ENCODE results near the gene DROSHA.
"Not testable (repeated sequence)": the region's sequence is repeated elsewhere in the genome, so short reads cannot be mapped to it uniquely, and the experiment has no call there.

The DROSHA gene

GRCh38 chr5:31378136-31378535 is 153.8 kb downstream of the DROSHA start:
- no peak for DNase-seq

- no peak for DNase-seq
Observed at GRCh38 chr5:31377274-31377946, 154.5 kb downstream of the DROSHA start.

DNA sequence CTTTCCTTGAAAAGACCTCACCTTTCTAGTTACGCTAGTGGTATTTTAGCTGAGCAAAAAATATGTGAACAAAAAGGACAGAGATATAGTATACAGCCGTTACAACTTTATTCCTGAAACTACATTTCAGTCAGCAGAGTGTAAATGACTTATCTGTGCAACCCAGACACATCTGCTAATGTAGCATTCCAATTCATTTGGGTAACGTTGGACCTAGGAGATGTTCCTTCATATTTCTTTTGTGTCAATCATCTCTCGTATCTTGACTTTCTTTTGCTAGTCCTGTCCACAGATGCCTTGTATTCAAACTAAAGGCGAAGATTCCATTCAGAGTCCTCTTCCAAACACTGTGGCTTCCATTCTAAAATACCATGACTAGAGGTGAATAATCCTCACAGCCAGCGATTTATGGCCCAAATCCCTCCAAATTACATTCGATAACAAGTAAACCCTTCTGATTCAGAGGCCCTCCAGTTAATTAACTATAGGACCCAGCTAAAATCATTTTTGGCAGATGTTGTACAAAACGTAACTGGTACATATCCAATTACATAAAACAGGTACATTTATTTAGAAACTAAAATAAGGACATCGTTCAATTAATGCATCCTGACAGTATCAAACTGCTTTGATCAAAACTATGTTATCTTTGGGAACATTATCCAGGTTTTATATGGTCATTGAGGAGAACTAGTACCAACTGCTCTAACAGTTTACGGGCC is 155.7 kb downstream of the DROSHA start:
- no peak for DNase-seq

DNA sequence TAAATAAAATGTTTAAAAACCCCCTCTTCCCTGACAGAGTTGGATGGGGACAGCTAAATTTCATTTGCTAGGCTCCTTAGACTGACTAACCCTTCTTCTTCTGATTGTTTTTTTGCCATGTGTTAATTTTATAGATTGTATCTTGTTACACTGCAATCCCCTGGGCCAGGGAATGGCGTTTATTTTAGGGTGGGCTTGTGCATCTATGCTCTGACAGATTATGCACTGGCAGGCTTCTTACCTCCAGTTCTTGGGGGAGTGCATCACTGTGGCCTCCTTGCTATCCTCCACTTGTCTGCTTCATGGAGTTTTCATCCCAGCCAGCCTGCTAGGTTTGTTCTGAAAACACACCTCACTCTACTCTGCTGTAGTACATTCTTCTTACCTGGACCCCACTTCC is 159.8 kb downstream of the DROSHA start:
- DNase-seq = no peak

DNA sequence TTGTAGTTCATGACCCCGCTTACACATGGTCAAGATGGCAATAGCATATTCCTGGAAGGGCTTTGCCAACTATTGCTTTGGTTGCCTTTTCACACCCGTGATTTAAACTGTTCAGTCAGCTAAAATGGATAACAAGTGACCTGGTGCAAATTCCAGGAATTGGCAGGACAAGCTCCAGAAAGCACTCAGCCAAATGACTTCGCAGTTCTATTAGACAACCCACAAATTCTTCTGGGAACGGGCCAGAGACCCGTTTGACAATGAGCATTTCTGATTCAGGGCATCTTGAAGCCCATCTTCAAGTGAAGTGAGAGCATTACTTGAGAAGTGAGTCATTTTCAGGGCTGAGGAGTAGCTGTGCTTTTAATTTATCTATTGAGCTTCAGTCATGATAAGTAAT is 165.0 kb downstream of the DROSHA start:
- DNase-seq = no peak

- DNase-seq = no peak
Observed at GRCh38 chr5:31365776-31366175, 166.1 kb downstream of the DROSHA start.

GRCh38 chr5:31364881-31365636 is 166.8 kb downstream of the DROSHA start:
- DNase-seq = no peak

DNA sequence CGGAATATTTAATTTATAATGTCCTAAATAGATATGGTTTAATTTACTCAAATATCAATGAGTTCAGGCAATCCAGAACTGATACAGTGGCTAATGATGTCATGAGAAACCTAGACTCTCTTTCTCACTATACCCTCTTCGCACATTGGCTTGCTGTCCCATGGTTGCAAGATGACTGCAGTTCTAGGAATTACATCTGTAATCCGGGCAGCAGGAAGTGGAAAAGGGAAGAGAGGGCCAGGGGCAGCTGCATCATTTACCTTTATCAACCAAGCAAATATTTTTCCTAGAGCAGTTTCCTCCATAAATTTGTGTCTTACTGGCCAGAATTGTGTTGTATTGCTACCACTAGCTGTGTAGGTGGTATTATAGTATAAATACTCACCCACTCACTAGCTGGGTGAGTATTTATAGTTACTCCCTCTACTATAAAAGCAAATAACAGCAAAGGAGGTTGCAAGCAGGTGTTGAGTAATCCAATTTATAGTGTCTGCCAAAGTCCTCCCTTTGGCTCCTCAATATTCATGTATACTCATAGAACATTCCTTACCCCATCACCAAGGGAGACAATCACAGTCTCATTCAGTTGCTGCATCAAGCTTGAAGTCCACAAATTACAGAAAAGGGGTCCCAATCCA is 168.8 kb downstream of the DROSHA start:
- DNase-seq = no peak

GRCh38 chr5:31362529-31362900 is 169.4 kb downstream of the DROSHA start:
- no peak for DNase-seq

DNA sequence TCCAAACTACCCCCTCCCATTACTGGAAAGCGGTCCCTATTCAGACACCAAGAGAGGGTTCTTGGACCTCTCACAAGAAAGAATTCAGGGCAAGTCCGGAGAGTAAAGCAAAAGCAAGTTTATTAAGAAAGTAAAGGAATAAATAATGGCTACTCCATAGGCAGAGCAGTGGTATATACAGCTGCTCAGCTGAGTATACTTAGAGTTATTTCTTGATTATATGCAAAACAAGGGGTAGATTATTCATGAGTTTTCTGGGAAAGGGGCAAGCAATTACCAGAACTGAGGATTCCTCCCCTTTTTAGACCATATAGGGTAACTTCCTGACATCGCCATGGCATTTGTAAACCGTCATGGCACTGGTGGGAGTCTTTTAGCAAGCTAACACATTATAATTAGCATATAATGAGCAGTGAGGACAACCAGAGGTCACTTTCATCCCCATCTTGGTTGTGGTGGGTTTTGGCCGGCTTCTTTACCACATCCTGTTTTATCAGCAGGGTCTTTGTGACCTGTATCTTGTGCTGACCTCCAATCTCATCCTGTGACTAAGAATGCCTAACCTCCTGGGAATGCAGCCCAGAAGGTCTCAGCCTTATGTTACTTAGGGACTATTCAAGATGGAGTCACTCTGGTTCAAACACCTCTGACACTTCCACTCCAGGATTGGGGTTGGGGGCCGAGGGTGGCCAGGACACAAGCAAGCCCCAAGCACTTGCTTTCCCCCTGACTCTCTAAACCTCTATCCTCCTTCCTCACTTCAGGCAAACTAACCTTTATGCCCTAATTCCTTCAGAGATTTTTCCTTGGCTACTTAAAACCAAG is 170.0 kb downstream of the DROSHA start:
- not testable (repeated sequence) for DNase-seq

DNA sequence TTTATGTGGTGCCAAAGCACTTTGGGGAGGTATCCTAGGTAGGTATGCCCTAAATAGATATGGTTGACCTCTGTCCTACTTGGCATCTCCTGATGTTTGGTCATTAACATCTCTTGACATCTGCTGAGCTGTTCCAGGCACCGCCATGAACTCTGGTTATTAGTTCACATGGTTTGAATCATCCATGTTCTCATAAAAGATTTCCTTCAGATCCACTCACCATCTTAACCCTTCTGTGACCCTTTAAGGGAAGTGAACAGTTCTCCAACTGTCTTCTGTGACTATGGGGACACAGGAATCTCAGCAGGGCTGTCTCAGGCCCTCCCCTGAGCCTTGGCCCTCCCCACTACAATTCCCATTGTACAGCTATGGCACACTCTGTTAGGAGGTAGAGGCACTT is 170.7 kb downstream of the DROSHA start:
- DNase-seq = no peak

DNA sequence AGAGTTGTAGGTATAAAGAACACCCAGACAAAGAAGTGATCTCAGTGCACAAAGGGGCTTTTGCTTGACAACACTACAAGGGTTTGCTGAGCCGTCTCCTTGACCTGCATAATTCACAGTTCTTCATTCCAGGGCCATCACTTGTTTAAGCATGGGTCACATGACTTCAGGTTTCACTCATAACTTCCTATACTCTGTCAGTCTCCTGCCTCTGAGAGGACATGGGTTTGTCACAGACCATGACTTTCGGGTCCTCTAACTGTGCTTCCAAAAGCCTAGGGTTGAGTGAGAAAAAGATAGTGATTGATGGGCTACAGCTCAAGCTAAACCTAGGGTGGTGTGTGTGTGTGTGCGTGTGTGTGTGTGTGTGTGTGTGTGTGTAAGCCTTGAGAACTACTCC is 172.1 kb downstream of the DROSHA start:
- no peak for DNase-seq

DNA sequence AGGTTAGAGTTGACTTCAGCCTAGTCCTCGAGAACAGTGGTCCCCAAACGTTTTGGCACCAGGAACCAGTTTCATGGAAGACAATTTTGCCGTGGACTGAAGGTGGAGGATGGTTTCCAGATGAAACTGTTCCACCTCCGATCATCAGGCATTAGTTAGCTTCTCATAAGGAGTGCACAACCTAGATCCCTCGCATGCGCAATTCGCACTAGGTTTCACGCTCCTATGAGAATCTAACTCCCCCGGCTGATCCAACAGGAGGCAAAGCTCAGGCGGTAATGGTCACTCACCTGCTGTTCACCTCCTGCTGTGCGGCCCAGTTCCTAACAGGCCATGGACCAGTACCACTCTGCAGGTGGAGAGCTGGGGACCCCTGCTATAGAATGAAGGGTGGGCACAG is 174.9 kb downstream of the DROSHA start:
- no peak for DNase-seq

DNA sequence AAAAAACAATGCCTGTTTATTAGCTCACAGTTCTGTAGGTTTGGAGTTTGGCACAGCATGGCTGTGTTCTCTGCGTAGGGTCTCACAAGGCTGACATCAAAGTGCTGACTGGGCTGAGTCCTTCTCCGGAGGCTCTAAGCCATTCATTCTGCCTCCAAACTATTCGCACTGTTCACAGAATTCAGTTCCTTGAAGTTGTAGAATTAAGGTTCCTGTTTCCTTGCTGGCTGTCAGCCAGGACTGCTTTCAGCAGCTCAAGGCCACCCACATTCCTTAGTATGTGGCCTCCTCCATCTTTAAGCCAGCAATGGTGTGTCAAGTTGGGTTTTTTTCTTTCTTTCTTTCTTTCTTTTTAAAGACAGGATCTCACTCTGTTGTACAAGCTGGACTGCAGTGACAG is 176.6 kb downstream of the DROSHA start:
- DNase-seq = no peak
